Hepatocyte (in vitro differentiated cells): ENCODE measurements around the gene FUT1.

Experiments used
- EZH2 ChIP-seq: fragments of 200-600 bp; sonication (generic); IDR thresholded peaks from 2 replicates; pipeline ENCODE4 v1.6.1; 2016; ENCODE audit warnings: antibody characterized with exemption, mild to moderate bottlenecking, borderline replicate concordance
- EZH2phosphoT487 ChIP-seq: fragments of 200-600 bp; sonication (generic); IDR thresholded peaks from one replicate; pipeline ENCODE4 v1.6.1; 2018; ENCODE audit warnings: antibody characterized with exemption, mild to moderate bottlenecking, low read depth, moderate library complexity; ENCODE audit not compliant: unreplicated experiment, severe bottlenecking
- TF ChIP-seq, protein P1 (sequence below): fragments of 200-600 bp; sonication (generic); IDR thresholded peaks from 2 replicates; pipeline ENCODE4 v1.5.1; 2016; ENCODE audit warnings: antibody characterized with exemption, mild to moderate bottlenecking; ENCODE audit not compliant: poor library complexity

DNA sequence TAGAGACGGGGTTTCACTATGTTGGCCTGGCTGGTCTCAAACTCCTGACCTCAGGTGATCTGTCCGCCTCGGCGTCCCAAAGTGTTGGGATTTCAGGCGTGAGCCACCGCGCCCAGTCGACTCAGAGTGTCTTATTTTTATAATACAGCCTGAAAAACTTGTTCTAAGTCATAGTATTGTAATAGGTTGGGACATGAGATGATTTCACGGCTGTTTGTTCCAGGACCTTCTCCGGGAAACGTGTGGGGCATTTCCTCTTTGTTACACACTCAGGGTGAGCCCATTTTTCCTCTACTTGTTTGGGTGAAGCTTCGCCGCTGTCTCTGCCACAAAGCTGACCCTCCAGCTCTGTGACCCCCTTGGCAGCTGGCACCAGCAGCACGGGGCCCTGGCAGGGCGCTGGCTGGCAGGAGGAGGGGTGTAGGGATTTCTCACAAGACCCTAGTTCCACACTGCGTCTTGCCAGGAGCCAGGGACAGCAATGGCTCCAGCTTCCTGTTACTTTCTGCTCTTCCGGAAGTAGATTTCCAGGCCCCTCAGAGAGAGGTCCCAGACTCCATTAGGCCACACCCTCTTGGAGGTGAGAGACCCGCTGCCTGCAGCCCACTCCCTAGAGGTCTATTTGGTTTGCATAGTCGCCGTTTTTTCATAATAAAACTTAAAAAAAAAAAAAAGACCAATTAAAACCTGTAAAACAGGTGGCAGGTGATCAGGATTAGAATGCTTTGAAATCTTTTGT lies 18.5 kb upstream of the FUT1 start:
- TF ChIP-seq, protein P1, sequence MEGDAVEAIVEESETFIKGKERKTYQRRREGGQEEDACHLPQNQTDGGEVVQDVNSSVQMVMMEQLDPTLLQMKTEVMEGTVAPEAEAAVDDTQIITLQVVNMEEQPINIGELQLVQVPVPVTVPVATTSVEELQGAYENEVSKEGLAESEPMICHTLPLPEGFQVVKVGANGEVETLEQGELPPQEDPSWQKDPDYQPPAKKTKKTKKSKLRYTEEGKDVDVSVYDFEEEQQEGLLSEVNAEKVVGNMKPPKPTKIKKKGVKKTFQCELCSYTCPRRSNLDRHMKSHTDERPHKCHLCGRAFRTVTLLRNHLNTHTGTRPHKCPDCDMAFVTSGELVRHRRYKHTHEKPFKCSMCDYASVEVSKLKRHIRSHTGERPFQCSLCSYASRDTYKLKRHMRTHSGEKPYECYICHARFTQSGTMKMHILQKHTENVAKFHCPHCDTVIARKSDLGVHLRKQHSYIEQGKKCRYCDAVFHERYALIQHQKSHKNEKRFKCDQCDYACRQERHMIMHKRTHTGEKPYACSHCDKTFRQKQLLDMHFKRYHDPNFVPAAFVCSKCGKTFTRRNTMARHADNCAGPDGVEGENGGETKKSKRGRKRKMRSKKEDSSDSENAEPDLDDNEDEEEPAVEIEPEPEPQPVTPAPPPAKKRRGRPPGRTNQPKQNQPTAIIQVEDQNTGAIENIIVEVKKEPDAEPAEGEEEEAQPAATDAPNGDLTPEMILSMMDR = no peak
- TF ChIP-seq EZH2 = no peak
- TF ChIP-seq EZH2phosphoT487 = no peak
